Frontal cortex (tissue), 4 donors: ENCODE data around the gene FOXP1. TPM values are rescaled to one million over a fixed set of nuclear protein-coding genes. Genes with fewer than 3 reads are reported as not detected.

ENCODE experiments used
- DNase-seq, 2 donors: peaks; one replicate each; pipeline ENCODE4 v3.0.0; 2012; ENCODE audit warnings: low spot score in 2 of 2
- FAIRE-seq: peaks from 2 replicates; lab custom pipeline; 2012; peaks lifted over from hg19 to GRCh38; lab: Jason Lieb, UNC
- total RNA-seq: library from RNA; depleted of rRNA; stranded (reverse); fragments of >200 nt; gene quantifications from one replicate; pipeline ENCODE4 v1.2.3, GENCODE V29; 2014
- donor health status: control.
- donor health status: control.
- donor health status: control.

The FOXP1 gene
- total RNA-seq, 1 donor from 2014 or later: 118 TPM

- no peak for FAIRE-seq
- no peak for DNase-seq
These were observed 365.8 kb downstream of the FOXP1 start for GRCh38 chr3:71217640-71218222.

- DNase-seq (no peak), FAIRE-seq (no peak)
These were observed 368.2 kb downstream of the FOXP1 start for GRCh38 chr3:71215351-71215750.

GRCh38 chr3:71214797-71215196 is 368.7 kb downstream of the FOXP1 start:
- DNase-seq: no peak
- FAIRE-seq: no peak

- DNase-seq (no peak), FAIRE-seq (no peak)
These were observed 369.5 kb downstream of the FOXP1 start for GRCh38 chr3:71214016-71214415.

GRCh38 chr3:71211083-71211482 is 372.4 kb downstream of the FOXP1 start:
- no peak for DNase-seq
- no peak for FAIRE-seq

- DNase-seq (no peak), FAIRE-seq (no peak)
These were observed 373.1 kb downstream of the FOXP1 start for GRCh38 chr3:71210257-71211007.

GRCh38 chr3:71208211-71209095 is 375.1 kb downstream of the FOXP1 start:
- DNase-seq (no peak), FAIRE-seq (no peak)

GRCh38 chr3:71207632-71208031 is 375.9 kb downstream of the FOXP1 start:
- no peak for FAIRE-seq
- DNase-seq: no peak

GRCh38 chr3:71206305-71207165 is 377.0 kb downstream of the FOXP1 start:
- FAIRE-seq: no peak
- no peak for DNase-seq

GRCh38 chr3:71203727-71204488 is 379.6 kb downstream of the FOXP1 start:
- DNase-seq (no peak), FAIRE-seq (no peak)

GRCh38 chr3:71202848-71203533 is 380.5 kb downstream of the FOXP1 start:
- DNase-seq (no peak), FAIRE-seq (no peak)

GRCh38 chr3:71201939-71202338 is 381.6 kb downstream of the FOXP1 start:
- DNase-seq (peak; percentile 27 to 41), FAIRE-seq (no peak)

GRCh38 chr3:71197841-71198565 is 385.5 kb downstream of the FOXP1 start:
- DNase-seq (no peak), FAIRE-seq (no peak)

- no peak for FAIRE-seq
- DNase-seq: no peak
These were observed 388.0 kb downstream of the FOXP1 start for GRCh38 chr3:71195492-71195891.

GRCh38 chr3:71194785-71195184 is 388.7 kb downstream of the FOXP1 start:
- FAIRE-seq (no peak), DNase-seq (no peak)

- FAIRE-seq (no peak), DNase-seq (no peak)
These were observed 392.5 kb downstream of the FOXP1 start for GRCh38 chr3:71191031-71191482.

- FAIRE-seq: no peak
- no peak for DNase-seq
These were observed 394.0 kb downstream of the FOXP1 start for GRCh38 chr3:71189480-71189879.

- DNase-seq (no peak), FAIRE-seq (no peak)
These were observed 395.8 kb downstream of the FOXP1 start for GRCh38 chr3:71187715-71188114.
